HG02642 (cell line): ENCODE measurements around the gene CADPS.

Experiments
- ATAC-seq: cut with Tn5 transposase; IDR thresholded peaks from one replicate; pipeline ENCODE4 v1.9.1; 2021; ENCODE audit warnings: mild to moderate bottlenecking; ENCODE audit not compliant: unreplicated experiment, poor library complexity

The CADPS gene

DNA sequence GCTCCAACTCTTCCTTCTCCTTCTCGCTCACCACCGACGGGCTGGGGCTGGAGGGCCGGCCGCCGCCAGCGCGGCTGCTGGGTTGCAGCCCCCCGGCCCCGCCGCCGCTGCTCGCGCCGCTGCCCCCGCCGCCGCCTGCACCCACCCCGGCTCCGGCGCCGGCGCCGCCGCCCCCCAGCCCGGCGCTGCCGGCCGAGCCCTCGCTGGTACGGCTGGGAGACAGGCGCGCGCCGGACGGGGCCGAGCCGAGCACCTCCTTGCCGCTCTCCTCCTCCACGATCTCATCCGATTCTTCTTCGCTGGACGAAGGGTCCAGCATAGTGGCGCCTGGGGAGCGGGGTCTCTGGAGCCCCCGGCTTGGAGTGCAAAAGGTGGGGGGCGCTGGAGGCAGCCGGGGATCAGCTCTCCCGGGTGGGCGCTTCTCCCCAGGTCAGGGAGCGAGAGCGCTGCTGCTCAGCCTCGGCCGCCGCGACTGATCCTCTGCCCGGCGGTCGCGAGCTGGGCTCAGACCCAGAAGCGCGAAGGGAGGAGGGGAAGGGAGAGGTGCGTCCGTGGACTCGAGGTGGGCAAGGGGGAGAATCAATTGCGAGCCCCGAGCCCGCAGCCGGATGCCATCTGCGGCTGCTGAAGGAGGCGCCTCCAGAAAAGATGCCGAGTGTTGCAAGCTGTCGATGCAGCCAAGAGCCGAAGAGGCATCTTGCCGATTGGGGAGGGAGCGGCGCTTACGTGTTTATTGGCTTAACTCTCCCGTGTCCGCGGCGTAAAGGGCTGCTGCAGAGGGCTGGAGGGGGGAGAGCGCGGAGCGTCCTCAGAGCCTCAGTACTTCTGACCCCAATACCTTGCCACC, at the start of gene CADPS:
CADPS (minus strand) TSS at position 706 of the 847 bp plus-strand sequence; CDS start at position 319, 387 bp downstream.
- no peak for ATAC-seq

- ATAC-seq = no peak
Observed at GRCh38 chr3:62923066-62923465, 47.9 kb upstream of the CADPS start.

- ATAC-seq = no peak
Observed at GRCh38 chr3:62922326-62922725, 47.1 kb upstream of the CADPS start.

- no peak for ATAC-seq
Observed at GRCh38 chr3:62920466-62920784, 45.2 kb upstream of the CADPS start.

- ATAC-seq = no peak
Observed at GRCh38 chr3:62919784-62920465, 44.7 kb upstream of the CADPS start.

DNA sequence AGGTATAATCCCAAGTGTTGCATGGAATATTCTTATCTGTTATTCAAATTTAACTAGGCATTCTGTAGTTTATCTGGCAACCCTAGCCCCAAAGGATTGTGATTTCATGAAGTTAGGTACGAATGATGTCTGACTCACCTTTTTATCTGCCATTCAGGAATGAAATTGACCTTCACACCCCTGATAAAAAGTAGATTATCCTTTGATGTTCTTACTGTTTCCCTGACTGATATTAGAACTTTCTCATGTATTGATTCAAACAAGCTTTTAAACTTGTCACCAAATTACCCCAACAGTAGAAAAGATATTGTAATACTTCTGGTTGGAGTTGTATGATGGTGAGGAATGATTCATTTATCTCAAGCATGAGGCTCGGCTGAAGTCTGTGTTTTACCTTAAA, 43.6 kb upstream of the CADPS start:
- ATAC-seq = no peak

DNA sequence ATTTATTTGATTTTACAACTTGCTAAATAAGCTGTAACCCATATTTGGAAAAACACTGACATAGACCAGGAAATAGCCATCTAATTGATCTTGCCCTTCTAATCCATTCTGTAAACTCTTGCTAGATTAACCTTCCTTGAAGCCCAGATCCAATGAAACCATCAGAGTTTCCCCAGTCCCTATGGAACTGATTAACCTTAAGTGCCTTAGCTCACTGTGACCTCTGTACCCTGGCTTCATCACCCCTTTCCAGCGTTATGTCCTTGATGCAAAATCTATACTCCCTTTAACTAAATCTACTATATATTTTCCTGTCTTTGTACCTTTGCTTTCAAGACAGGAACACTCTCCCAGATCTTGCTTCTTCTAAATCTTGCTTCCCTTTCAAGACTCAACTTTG, 42.9 kb upstream of the CADPS start:
- no peak for ATAC-seq

DNA sequence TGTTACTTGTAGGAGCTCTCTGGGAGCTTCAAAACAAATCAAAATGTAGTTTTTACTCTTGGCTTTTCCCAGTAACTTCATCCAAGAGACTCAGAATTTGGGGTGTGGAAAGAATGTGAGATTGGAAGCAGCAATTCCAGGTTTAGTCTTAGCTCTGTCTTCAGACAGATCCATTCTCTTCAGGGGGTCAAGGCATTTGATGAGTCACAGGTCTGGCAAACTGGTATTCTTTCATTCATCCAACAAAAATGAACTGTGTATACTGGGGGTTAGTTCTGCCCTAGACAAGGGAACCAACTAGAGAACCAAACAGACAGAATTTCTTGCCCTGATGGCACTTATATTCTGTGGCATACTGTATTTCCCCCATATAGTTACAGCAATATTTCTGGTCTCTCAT, 36.3 kb upstream of the CADPS start:
- no peak for ATAC-seq

DNA sequence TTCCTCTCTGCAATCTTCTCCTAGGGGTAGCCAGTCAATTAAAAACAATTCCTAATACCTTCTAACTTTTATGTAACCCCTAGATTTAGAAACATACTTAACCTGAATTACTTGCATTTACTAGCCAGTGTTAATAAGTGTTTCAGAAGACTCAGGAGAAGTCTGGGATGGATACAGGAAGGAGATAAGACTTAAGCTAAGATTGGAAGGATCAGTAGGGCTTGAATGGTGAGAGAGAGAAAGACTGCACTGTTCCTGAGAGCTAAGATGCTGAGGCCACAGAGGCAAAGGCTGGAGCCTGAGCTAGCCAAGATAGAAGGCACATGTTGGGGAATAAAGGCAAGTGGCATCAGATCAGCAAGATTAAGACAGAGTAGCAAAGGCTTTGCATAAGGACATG, 30.1 kb upstream of the CADPS start:
- no peak for ATAC-seq

GRCh38 chr3:62898530-62899496, 23.6 kb upstream of the CADPS start:
- no peak for ATAC-seq

DNA sequence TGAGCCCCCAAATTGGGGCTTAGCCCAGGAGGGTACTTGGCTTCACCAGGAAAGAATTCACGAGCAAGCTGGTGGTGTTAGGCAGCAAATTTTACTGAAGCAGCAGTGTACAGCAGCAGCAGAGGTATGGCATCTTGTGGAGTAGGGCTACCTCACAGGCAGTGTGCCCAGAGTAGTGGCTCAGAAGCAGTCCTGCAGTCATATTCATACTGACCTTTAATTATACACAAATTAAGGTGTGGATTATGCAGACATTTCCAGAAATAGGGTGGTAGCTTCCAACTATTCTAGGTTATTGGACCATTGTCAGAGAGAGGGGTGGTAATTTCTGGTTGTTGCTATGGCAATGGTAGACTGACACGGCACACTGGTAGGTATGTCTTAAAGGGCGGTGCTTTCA, 20.7 kb upstream of the CADPS start:
- ATAC-seq = no peak

DNA sequence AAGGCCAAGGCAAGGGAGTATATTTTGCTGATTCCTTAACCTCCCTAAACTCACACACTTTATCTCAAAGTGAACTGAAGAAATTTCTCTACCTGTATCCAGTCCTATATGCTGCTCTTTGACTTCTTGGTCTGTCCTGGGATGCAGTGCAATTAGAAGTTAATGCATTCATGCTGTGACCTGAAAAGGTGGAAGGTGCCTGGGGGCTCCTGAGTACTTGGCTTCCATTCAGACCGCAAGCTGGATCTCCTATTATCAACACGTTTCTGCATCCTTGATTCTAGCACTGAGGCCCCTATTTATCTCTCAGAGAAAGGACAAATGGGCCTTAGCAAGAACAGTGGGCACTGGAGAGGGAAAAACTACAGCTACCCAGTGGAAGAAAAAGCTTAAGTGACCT, 17.7 kb upstream of the CADPS start:
- no peak for ATAC-seq

DNA sequence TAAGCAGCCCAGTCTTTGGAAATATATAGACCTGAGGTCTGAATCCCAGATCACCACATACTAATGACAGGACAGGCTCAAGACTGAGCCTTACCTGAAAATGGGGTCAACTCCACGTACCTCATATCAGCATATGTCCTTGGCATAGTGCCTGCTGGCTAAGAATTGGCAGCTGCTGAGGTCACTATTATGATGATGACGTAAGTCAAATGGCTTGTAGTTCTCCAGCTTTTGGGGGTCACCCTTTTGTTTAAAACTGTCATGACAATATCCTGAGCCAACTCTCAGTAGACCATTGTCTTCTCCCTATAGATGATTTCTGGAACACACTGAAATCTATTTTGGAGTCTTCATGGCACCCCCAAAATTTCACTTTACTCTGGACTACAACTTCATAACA, 16.8 kb upstream of the CADPS start:
- ATAC-seq = no peak

DNA sequence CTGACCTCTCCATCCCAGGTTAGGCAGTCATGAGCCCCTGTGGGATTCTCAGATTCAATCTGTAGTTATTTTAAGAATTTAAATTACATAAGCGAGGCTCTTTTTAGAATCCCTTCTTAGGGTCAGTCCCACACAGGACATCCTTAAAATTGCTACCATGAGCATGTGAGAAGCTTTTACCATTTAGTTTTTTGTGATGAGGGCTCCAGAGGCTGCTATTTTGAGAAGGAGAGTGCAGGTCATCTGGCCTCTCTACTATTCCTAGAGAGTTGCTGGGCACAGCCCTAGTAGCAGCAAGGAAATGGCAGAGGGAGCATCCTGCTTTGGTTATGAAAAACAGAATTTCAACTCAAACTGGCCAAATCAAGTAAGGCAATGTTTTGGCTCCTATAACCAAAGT, 13.6 kb upstream of the CADPS start:
- ATAC-seq = no peak

GRCh38 chr3:62888180-62888579, 13.0 kb upstream of the CADPS start:
- ATAC-seq = no peak

DNA sequence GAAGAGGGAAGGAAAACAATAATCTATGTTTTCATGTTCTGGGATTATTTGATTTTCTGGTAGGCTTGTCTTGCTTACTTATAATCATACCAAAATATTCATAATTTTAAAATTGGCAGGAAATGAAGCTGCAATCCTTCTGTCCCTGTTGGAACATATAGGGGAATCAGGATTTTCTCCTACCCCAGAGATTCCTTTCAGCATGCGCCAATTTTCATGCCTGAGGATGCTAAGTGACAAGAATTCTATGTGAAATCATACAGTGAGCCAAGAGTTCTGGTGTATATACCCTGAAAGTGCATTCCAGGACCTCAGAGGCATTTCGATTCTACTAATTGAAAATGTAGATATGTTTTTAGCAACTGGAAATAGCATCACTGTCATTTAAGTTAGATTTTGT, 9.9 kb upstream of the CADPS start:
- no peak for ATAC-seq

DNA sequence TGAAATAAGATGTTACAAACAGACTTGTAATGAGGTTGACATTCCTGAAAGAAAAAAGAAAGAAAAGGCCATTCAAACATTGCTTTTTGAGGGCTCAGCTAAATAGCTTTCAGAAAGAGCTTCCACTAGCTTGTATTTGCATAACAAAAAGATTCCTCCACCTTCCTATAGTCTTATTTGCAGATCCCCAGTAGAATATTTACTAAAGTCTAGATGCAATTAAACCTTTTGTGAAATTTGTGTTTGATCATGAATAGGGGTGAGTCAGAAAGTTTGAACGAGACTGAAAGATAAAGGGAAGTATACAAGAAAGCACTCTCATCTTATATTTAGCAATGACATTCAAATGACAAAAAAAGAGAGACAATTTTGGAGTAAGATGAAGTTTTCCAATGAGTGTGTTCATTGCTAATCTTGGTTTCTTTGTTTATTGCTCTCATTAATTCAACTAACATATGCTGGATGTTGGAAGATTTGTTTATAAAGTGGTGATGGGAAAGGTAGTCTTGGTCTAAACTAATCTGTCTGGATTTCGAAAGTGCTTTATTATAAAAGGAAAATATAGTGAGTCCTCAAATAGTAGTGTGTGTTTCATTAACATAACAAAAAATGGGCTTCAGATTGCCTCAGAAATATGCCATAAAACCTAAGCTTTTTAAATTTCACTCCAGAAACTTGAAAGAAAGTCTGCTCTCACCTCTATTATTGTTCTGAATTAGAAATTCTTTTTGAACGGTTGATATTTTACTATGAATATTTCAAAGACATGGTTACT, 9.1 kb upstream of the CADPS start:
- ATAC-seq = no peak

- ATAC-seq = no peak
Observed at GRCh38 chr3:62882676-62883200, 7.5 kb upstream of the CADPS start.

GRCh38 chr3:62876064-62876463, 848 bp upstream of the CADPS start:
- ATAC-seq = no peak

- ATAC-seq = no peak
Observed at GRCh38 chr3:62875558-62876002, 364 bp upstream of the CADPS start.
